Measurements from ENCODE around the gene MT1E.
"Not testable (repeated sequence)": the region's sequence is repeated elsewhere in the genome, so short reads cannot be mapped to it uniquely, and the experiment has no call there.

Gene MT1E

GRCh38 chr16:56674570-56674969 is 49.0 kb downstream of the MT1E start:
- not testable (repeated sequence) for DNase-seq

DNA sequence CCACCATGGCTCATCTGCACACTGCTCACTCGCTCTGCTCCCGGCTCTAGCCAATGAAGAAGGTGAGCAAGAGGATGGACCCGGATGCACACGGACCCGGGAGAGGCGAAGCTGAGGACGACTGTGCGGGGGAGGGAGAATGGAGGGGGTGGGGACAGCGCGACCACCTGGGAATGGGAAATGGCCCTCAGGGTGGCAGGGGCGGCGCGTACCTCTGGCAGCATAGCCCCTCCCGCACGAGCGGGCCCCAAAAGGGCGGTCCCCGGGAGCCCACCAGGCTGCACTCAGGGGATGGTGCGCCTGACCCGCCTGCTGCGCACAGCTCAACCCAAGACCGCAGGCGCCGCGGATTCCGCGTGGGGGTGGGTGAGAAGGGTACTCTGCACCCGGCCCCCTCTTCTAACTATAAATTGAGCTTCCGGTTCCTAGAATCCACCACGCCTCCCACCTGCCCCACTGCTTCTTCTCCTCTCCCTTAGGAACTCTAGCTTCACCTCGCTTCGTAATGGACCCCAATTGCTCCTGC is 50.2 kb downstream of the MT1E start:
- peak; percentile 13 for DNase-seq
